Hepatocyte (in vitro differentiated cells): ENCODE measurements around the gene ABITRAM. TPM values are rescaled to one million over a fixed set of nuclear protein-coding genes. Genes with fewer than 3 reads are reported as not detected.
"Not testable (repeated sequence)": the region's sequence is repeated elsewhere in the genome, so short reads cannot be mapped to it uniquely, and the experiment has no call there.

Experiments used
- DNase-seq: peaks from one replicate; pipeline ENCODE4 v3.0.0-alpha.2; 2016; ENCODE audit warnings: low spot score
- H2AFZ ChIP-seq: fragments of 200-600 bp; sonication (generic); 2 replicates; pipeline ENCODE4 v1.6.0; 2016; ENCODE audit warnings: antibody characterized with exemption, mild to moderate bottlenecking
- H3K27ac ChIP-seq: fragments of 200-600 bp; sonication (generic); 2 replicates; pipeline ENCODE4 v1.5.1; 2016; ENCODE audit warnings: mild to moderate bottlenecking
- H3K27me3 ChIP-seq: fragments of 200-600 bp; sonication (generic); 2 replicates; pipeline ENCODE4 v1.6.1; 2016
- H3K36me3 ChIP-seq: fragments of 200-600 bp; sonication (generic); replicated peaks from 2 replicates; pipeline ENCODE4 v1.5.1; 2016; ENCODE audit warnings: low read depth; ENCODE audit not compliant: insufficient read depth
- H3K4me1 ChIP-seq: fragments of 200-600 bp; sonication (generic); 2 replicates; pipeline ENCODE4 v1.5.1; 2016; ENCODE audit warnings: mild to moderate bottlenecking, moderate library complexity; ENCODE audit not compliant: insufficient read depth
- H3K4me2 ChIP-seq: fragments of 200-600 bp; sonication (generic); 2 replicates; pipeline ENCODE4 v1.6.0; 2016
- H3K4me3 ChIP-seq: fragments of 200-600 bp; sonication (generic); 2 replicates; pipeline ENCODE4 v1.5.1; 2016; ENCODE audit warnings: mild to moderate bottlenecking
- H3K79me2 ChIP-seq: fragments of 200-600 bp; sonication (generic); 2 replicates; pipeline ENCODE4 v1.6.0; 2017; ENCODE audit warnings: mild to moderate bottlenecking
- H3K9me2 ChIP-seq: fragments of 200-600 bp; sonication (generic); replicated peaks from 2 replicates; pipeline ENCODE4 v1.6.0; 2017; ENCODE audit warnings: mild to moderate bottlenecking; ENCODE audit not compliant: insufficient read depth
- H3K9me3 ChIP-seq: fragments of 200-600 bp; sonication (generic); 2 replicates; pipeline ENCODE4 v1.5.1; 2016; ENCODE audit warnings: low read depth, mild to moderate bottlenecking
- H4K20me1 ChIP-seq: fragments of 200-600 bp; sonication (generic); 2 replicates; pipeline ENCODE4 v1.6.0; 2016; ENCODE audit warnings: mild to moderate bottlenecking; ENCODE audit not compliant: insufficient read depth, poor library complexity, severe bottlenecking
- EZH2 ChIP-seq: fragments of 200-600 bp; sonication (generic); IDR thresholded peaks from 2 replicates; pipeline ENCODE4 v1.6.1; 2016; ENCODE audit warnings: antibody characterized with exemption, mild to moderate bottlenecking, borderline replicate concordance
- EZH2phosphoT487 ChIP-seq: fragments of 200-600 bp; sonication (generic); IDR thresholded peaks from one replicate; pipeline ENCODE4 v1.6.1; 2018; ENCODE audit warnings: antibody characterized with exemption, mild to moderate bottlenecking, low read depth, moderate library complexity; ENCODE audit not compliant: unreplicated experiment, severe bottlenecking
- WGBS: methylation state at CpG from one replicate; pipeline ENCODE4 v1.1.6; 2016; ENCODE audit warnings: low lambda C conversion rate; ENCODE audit errors: missing lambda C conversion rate; 5-methylcytosine and 5-hydroxymethylcytosine counted together
- polyA plus RNA-seq: library from polyadenylated mRNA; unstranded; fragments of >200 nt; fragmentation: Nextera tagmentation; extraction: Ambion mirVana; gene quantifications from 2 replicates; pipeline ENCODE4 v1.2.1, GENCODE V29; 2016
- total RNA-seq: library from RNA; depleted of rRNA; stranded (reverse); fragments of >200 nt; gene quantifications from 2 replicates; pipeline ENCODE4 v1.2.3, GENCODE V29; 2014
- TF ChIP-seq, protein P1 (sequence below): fragments of 200-600 bp; sonication (generic); IDR thresholded peaks from 2 replicates; pipeline ENCODE4 v1.5.1; 2016; ENCODE audit warnings: antibody characterized with exemption, mild to moderate bottlenecking; ENCODE audit not compliant: poor library complexity

ABITRAM gene
- total and polyA plus RNA-seq, 2 experiments from 2014 or later = 13.7 to 19.7 TPM

DNA sequence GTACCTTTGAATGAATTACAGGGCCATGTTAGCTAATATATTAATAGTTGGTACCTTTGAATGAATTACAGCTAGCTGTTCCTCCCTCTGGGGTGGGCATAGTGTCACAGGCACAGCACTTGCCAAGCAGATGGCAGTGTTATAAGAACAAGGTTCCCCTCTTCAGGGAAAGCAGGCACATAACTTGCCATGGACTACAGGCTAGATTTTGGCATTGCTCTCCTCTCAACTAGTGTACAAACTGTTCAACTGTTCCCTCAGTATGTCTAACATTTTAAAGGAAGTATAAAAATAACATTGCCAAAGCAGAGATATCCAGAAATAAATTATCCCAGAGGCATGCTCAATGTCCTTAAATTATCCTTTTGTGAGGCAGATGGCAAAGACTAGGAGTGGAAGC, 33.7 kb downstream of the ABITRAM start:
- no peaks in the 10 kb centered on the region for H3K9me2 ChIP-seq
- H3K9me3 ChIP-seq = no peaks in the 10 kb centered on the region
- no peak overlapping the region for H3K4me2 ChIP-seq
- no peak for DNase-seq
- no peaks in the 10 kb centered on the region for H3K36me3 ChIP-seq
- no peak overlapping the region for H2AFZ ChIP-seq
- H3K4me3 ChIP-seq = no peak overlapping the region
- H3K27me3 ChIP-seq = no peaks in the 10 kb centered on the region
- no peaks in the 10 kb centered on the region for H4K20me1 ChIP-seq
- no peaks in the 10 kb centered on the region for H3K79me2 ChIP-seq
- H3K4me1 ChIP-seq = no peaks in the 10 kb centered on the region
- TF ChIP-seq, protein P1, sequence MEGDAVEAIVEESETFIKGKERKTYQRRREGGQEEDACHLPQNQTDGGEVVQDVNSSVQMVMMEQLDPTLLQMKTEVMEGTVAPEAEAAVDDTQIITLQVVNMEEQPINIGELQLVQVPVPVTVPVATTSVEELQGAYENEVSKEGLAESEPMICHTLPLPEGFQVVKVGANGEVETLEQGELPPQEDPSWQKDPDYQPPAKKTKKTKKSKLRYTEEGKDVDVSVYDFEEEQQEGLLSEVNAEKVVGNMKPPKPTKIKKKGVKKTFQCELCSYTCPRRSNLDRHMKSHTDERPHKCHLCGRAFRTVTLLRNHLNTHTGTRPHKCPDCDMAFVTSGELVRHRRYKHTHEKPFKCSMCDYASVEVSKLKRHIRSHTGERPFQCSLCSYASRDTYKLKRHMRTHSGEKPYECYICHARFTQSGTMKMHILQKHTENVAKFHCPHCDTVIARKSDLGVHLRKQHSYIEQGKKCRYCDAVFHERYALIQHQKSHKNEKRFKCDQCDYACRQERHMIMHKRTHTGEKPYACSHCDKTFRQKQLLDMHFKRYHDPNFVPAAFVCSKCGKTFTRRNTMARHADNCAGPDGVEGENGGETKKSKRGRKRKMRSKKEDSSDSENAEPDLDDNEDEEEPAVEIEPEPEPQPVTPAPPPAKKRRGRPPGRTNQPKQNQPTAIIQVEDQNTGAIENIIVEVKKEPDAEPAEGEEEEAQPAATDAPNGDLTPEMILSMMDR = no peak
- TF ChIP-seq EZH2phosphoT487 = no peak
- no peak for TF ChIP-seq EZH2
- H3K27ac ChIP-seq = no peak overlapping the region

DNA sequence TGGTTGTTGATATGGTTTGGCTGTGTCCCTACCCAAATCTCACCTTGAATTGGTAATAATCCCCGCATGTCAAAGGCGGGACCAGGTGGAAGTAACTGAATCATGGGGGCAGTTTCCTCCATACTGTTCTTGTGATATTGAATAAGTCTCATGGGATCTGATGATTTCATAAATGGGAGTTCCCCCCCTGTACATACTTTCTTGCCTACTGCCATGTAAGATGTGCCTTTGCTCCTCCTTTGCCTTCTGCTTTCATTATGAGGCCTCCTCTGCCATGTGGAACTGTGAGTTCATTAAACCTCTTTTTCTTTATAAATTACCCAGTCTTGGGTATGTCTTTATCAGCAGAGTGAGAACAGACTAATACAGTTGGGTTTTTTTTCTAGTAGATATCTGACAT, 37.2 kb downstream of the ABITRAM start:
- not testable (repeated sequence) for H3K9me3 ChIP-seq, H3K27ac ChIP-seq, H3K4me1 ChIP-seq, H3K4me3 ChIP-seq, H3K9me2 ChIP-seq, H4K20me1 ChIP-seq, H3K27me3 ChIP-seq, H3K79me2 ChIP-seq, H3K4me2 ChIP-seq, H2AFZ ChIP-seq, DNase-seq, H3K36me3 ChIP-seq
- 100% methylated on average over 2 of the region's 2 CpGs for WGBS

DNA sequence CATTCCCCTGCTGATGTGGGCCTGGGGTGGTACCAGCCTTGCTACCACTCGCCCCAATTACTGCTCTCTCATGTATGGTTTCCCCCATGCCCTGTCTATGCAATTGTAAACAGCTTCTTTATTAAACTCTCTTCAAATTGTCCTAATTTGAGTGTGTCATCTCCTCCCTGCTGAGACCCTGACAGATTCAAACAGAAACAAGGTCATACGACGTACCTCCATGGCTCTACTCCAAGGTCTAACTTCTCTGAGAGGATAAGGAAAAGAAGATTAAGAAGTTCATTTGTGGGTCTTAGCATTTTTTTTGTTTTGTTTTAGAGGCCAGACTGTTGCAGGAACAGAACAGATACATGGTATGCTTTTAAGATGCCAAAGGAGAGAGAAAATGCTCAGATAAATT, 38.0 kb downstream of the ABITRAM start:
- Histone ChIP-seq H3K36me3 (no peaks in the 10 kb centered on the region), H3K4me3 (no peak overlapping the region), H3K4me1 (no peaks in the 10 kb centered on the region), H3K9me2 (no peaks in the 10 kb centered on the region), H3K79me2 (no peaks in the 10 kb centered on the region), H2AFZ (no peak overlapping the region), H3K4me2 (no peak overlapping the region), H3K9me3 (no peaks in the 10 kb centered on the region), H3K27me3 (no peaks in the 10 kb centered on the region), H4K20me1 (no peaks in the 10 kb centered on the region), H3K27ac (peak overlapping the region; percentile 8)
- no peak for TF ChIP-seq EZH2
- no peak for TF ChIP-seq EZH2phosphoT487
- TF ChIP-seq, protein P1 = no peak
- 78% methylated on average over 3 of the region's 3 CpGs for WGBS
- no peak for DNase-seq

DNA sequence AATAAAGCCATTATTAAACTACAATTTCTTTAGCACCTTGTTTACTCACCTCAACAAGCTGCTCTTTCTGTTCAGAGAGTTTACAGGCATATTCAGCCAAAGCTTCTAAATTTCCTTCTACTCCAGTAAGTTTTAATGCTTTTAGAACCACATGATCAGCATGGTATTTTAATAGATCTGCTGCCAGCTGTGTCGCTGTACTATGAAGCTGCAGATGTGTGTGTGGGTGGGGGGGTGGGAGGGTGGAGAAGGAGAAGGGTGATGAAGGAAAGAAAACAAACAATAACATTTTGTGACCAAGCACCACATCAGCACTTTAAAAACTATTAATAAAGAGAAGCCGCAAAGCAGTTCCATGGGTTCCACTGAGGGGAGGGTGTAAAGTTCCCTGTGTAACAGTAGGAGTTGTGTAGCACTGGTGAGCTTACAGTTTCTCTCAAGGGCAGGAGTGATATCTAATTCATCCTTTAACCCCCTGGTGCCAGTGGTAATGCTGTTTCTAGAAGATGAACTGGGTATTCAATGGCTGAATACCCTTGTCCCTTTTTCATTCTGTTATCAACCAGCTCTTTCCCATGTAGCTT, 38.5 kb downstream of the ABITRAM start:
- no peak overlapping the region for H3K4me3 ChIP-seq
- H3K27me3 ChIP-seq = no peaks in the 10 kb centered on the region
- no peaks in the 10 kb centered on the region for H3K9me2 ChIP-seq
- no peaks in the 10 kb centered on the region for H3K79me2 ChIP-seq
- DNase-seq = no peak
- no peak overlapping the region for H2AFZ ChIP-seq
- WGBS = 64% methylated on average over 2 of the region's 2 CpGs
- no peak overlapping the region for H3K4me2 ChIP-seq
- TF ChIP-seq, protein P1 = no peak
- no peak for TF ChIP-seq EZH2phosphoT487
- no peak for TF ChIP-seq EZH2
- no peaks in the 10 kb centered on the region for H4K20me1 ChIP-seq
- H3K27ac ChIP-seq = peak overlapping the region; percentile 8
- no peaks in the 10 kb centered on the region for H3K9me3 ChIP-seq
- H3K4me1 ChIP-seq = no peaks in the 10 kb centered on the region
- no peaks in the 10 kb centered on the region for H3K36me3 ChIP-seq
